Right cardiac atrium (tissue), 5 donors: Measurements from ENCODE around the gene LY86. TPM values are rescaled to one million over a fixed set of nuclear protein-coding genes. Genes with fewer than 3 reads are reported as not detected.

Source experiments
- ATAC-seq, 2 donors: fragments of 200-7000 bp; cut with Tn5 transposase; one replicate each; pipeline versions ENCODE4 v1.8.0 to v1.9.1; 2020; ENCODE audit warnings: moderate library complexity in 2 of 2, mild to moderate bottlenecking in 1 of 2
- DNase-seq, 3 donors: peaks; one replicate each; pipeline ENCODE4 v3.0.0-alpha.2; 2020
- H3K27ac ChIP-seq: one replicate; pipeline ENCODE4 v1.5.1; 2013; ENCODE audit warnings: mild to moderate bottlenecking, low read length, control low read depth, moderate library complexity
- H3K27me3 ChIP-seq: one replicate; pipeline ENCODE4 v1.6.1; 2013; ENCODE audit not compliant: control insufficient read depth, insufficient read depth
- H3K4me1 ChIP-seq: one replicate; pipeline ENCODE4 v1.6.1; 2013; ENCODE audit warnings: low read length; ENCODE audit not compliant: control insufficient read depth, insufficient read depth
- H3K4me3 ChIP-seq: one replicate; pipeline ENCODE4 v1.5.1; 2013; ENCODE audit warnings: low read length, control low read depth
- H3K9me3 ChIP-seq: one replicate; pipeline ENCODE4 v1.6.1; 2013; ENCODE audit warnings: low read length; ENCODE audit not compliant: control insufficient read depth
- WGBS: extraction: QIAGEN DNeasy Blood & Tissue Kit; methylation state at CpG from one replicate; pipeline ENCODE4 v1.1.7; 2013; 5-methylcytosine and 5-hydroxymethylcytosine counted together
- intact Hi-C, 4 donors: fragments of 100-400 bp; cut with DNase I; formaldehyde crosslinking; loops; one replicate each; pipeline versions ENCODE4 v1.11.0 to v1.14.0; 2022 to 2023
- polyA plus RNA-seq: library from polyadenylated mRNA; stranded (reverse); fragments of 200-250 nt; gene quantifications from one replicate; pipeline ENCODE4 v1.2.3, GENCODE V29; 2013
- total RNA-seq, 4 donors: library from RNA; stranded (reverse); fragmentation: NEBNext Ultra II Directional; extraction: Animal tissue kit (Norgen Biotek cat#: 25700); gene quantifications; one replicate each; pipeline ENCODE4 v1.2.1, GENCODE V29; 2021
- donor health status: healthy with polysubstance abuse.
- donor health status: DM: no; HTN: yes; CAD: no.
- donor health status: DM: no; HTN: no; CAD: no.
- donor health status: DM: no; HTN: yes; CAD: no; lungs with severe emphysema.
- donor health status: DM: yes; HTN: yes; CAD: no.

The LY86 gene
- total and polyA plus RNA-seq, 5 donors = 1.7 to 4.1 (median 2.3) TPM

DNA sequence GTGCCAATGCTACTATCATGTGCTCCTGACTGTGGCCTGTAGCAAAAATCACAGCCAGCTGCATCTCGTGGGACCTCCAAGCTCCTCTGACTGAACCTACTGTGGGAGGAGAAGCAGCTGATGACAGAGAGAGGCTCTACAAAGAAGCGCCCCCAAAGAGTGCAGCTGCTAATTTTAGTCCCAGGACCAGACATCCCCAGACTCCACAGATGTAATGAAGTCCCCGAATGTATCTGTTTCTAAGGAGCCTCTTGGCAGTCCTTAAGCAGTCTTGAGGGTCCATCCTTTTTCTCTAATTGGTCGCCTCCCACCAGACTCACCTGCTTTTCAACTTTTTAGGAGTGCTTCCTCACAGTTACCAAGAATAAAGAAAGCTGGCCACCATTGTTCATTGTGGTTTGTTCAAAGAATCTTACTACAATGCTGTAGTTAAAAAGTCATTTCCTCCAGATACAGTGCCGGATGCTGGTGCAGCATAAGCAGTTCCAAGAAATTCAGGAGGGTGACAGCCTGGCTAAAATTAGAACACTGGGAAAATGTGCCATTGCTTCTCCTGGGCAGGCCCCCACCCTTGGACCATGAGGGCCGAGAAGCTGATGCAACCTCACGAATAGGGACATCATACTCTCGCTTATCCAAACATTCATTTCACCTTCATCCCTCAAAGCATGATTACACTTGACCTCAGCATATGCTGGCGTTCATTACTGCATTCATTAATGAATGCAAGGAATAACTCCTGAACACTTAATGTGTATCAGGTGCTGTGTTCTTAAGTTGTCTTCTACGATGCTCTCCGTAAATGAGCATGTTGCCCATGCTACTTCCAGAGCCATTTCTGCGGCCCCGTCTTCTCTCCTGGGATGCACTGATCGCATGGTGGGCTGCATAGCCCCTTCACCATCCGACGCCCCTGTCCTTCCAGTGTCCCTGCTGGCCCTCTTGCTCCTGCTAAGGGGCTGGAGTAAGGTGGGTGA lies 66.4 kb downstream of the LY86 start:
- H3K4me1 ChIP-seq = peaks cover 9% of the 10 kb centered on the region
- H3K27me3 ChIP-seq = no peaks in the 10 kb centered on the region
- WGBS = 49% methylated on average over 16 of the region's 16 CpGs
- intact Hi-C loops = loop anchor here in 1 of 4 donors (10.0 kb wide), 1 partner anchor 60 kb away; no protein-coding TSS in a partner anchor
- ATAC-seq (peak; percentile 87 to 93), DNase-seq (peak; percentile 52 to 72 (median 63))
- no peaks in the 10 kb centered on the region for H3K9me3 ChIP-seq
- no peak overlapping the region for H3K4me3 ChIP-seq
- peak overlapping the region; percentile 63 for H3K27ac ChIP-seq

DNA sequence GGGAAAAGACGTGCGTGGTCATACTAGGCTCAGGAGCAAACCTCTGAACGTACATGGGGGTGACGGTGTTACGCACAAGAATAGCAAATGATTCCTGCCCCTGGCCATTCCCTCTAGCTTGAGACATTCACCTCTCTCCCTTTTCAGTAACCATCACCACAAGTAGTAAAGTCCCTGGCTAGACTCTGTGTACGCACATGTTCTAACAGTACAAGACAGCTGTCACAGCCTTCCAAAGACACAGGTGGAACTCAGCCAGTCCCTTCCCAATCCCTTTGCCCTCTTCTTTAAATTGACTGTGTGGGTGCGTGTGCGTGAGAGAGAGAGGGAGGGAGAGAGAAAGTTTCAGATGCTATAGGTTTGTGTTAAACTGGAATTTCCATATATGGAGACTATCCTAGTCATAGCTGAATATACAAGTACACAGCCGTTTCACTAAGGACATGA lies 67.3 kb downstream of the LY86 start:
- intact Hi-C loops = loop anchor here in 1 of 4 donors (10.0 kb wide), 1 partner anchor 61 kb away; no protein-coding TSS in a partner anchor
- DNase-seq (no peak), ATAC-seq (no peak)
- Histone ChIP-seq H3K4me3 (no peak overlapping the region), H3K4me1 (peaks cover 9% of the 10 kb centered on the region), H3K9me3 (no peaks in the 10 kb centered on the region), H3K27me3 (no peaks in the 10 kb centered on the region), H3K27ac (peak overlapping the region; percentile 42)
- 84% methylated on average over 9 of the region's 9 CpGs for WGBS

DNA sequence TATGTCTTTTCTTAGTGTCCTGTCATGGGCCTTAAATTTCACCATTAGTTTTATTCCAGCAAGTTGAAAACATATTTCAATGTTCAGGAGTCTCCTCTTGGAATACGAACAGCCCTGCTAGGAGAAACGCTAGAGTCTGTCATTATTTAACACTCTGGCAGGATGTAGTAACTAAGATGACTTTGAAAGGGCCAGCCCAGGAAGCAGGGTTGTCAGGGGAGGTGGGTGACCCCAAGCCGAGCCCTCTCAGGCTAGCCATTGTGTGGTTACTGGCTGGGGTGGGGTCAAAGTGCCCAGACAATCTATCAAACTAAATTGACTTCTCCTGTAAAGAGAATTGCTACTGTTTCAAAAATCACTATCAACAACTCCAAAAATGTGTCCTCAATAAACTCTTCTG lies 67.8 kb downstream of the LY86 start:
- intact Hi-C loops = loop anchor here in 1 of 4 donors (10.0 kb wide), 1 partner anchor 61 kb away; no protein-coding TSS in a partner anchor
- DNase-seq (peak in 2 of 3 donors; percentile 38 to 71), ATAC-seq (peak in 1 of 2 donors; percentile 70)
- Histone ChIP-seq H3K9me3 (no peaks in the 10 kb centered on the region), H3K27me3 (no peaks in the 10 kb centered on the region), H3K4me3 (no peak overlapping the region), H3K27ac (no peak overlapping the region), H3K4me1 (peaks cover 9% of the 10 kb centered on the region)
- WGBS = 49% methylated on average over 3 of the region's 3 CpGs

DNA sequence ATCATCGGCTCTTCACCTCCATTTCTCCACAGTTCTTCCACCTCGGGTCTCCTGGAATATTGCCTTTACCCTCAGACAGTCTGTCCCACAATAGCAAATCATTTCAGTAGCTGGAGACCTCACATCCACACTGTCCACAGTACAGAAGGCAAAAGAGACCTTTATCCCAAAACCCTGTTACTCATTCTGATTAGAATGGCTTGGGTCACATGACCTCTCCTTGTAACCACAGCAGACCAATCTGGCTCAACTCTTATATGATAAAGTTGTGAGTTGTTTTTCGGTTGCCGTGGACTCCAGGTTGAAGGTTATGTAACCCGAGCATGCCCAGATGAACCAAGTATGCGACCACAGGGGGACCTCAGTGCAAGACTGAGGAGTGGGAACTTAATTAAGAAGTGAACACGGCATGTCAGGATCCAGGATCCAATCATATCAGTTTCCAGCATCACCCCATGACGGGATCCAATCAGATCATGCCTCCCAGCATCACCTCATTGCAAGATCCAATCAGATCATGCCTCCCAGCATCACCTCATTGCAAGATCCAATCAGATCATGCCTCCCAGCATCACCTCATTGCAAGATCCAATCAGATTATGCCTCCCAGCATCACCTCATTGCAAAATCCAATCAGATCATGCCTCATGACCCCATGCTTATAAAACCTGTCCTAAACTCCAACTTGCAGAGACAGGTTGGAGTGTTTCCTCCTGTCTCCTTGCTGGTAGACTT lies 68.7 kb downstream of the LY86 start:
- intact Hi-C loops = loop anchor here in 1 of 4 donors (10.0 kb wide), 1 partner anchor 62 kb away; no protein-coding TSS in a partner anchor
- Histone ChIP-seq H3K27ac (no peak overlapping the region), H3K9me3 (no peaks in the 10 kb centered on the region), H3K4me3 (no peak overlapping the region), H3K27me3 (no peaks in the 10 kb centered on the region), H3K4me1 (peaks cover 12% of the 10 kb centered on the region)
- no peak for ATAC-seq
- 90% methylated on average over 8 of the region's 8 CpGs for WGBS
- DNase-seq = no peak

DNA sequence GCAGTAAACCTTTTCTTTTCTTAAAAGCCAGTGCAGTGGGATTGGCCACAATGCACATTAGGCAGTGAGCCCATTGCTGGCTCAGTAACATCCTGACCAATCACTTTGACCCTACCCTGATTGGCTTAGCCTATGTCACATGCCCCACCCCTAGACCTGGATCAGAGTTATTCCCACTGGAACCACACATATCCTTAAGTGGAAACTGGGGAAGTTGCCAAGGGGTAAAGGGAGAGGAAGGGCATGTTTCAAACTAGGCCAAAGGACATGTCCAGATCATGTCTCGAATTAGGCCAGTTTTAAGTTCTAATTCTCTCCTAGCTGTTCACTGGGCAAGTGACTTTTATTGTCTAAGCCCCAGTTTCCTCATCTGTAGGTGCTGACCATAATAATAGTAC lies 69.3 kb downstream of the LY86 start:
- Histone ChIP-seq H3K4me1 (peaks cover 12% of the 10 kb centered on the region), H3K4me3 (no peak overlapping the region), H3K27ac (no peak overlapping the region), H3K27me3 (no peaks in the 10 kb centered on the region), H3K9me3 (no peaks in the 10 kb centered on the region)
- DNase-seq (no peak), ATAC-seq (no peak)
- WGBS = 64% methylated on average over 1 of the region's 1 CpG
- intact Hi-C loops = loop anchor here in 1 of 4 donors (10.0 kb wide), 1 partner anchor 63 kb away; no protein-coding TSS in a partner anchor

DNA sequence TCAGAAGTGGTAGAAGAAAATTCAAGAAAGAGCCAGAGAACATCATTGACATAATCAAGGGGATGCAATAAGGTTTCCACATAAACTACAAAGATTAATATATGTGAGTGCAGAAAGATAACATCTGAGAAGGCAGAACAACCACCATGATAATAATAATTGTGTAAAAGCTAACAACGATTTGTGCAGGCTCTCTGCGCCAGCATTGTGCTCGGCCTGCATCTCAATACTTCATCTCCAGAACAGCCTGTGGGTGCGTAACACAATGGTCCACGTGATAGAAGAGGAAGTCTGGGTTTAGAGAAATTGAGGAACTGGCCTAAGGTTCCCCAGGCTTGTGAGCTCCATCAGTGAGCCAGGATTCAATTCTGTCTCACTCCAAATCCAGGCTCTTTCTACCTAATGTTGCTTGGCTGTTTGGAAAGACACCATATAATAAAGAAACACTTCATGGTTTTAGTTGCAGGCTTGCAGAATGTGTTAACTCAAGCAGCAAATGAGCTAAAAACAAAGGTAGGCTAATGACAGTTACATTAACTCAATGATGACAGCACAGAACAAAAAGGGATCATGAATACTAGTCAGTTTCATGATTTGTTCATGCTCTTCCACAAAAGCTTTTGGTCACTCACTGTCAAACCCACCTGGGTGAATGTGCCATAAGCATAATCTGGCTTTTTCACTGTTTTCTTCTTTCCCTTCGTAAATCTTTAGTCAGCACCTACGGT lies 71.2 kb downstream of the LY86 start:
- no peaks in the 10 kb centered on the region for H3K27me3 ChIP-seq
- ATAC-seq (peak in 1 of 2 donors; percentile 34), DNase-seq (peak in 1 of 3 donors; percentile 45)
- no peaks in the 10 kb centered on the region for H3K9me3 ChIP-seq
- H3K27ac ChIP-seq = no peak overlapping the region
- no peak overlapping the region for H3K4me3 ChIP-seq
- intact Hi-C loops = loop anchor here in 1 of 4 donors (10.0 kb wide), 1 partner anchor 65 kb away; no protein-coding TSS in a partner anchor
- peaks cover 12% of the 10 kb centered on the region for H3K4me1 ChIP-seq
- 59% methylated on average over 7 of the region's 7 CpGs for WGBS

DNA sequence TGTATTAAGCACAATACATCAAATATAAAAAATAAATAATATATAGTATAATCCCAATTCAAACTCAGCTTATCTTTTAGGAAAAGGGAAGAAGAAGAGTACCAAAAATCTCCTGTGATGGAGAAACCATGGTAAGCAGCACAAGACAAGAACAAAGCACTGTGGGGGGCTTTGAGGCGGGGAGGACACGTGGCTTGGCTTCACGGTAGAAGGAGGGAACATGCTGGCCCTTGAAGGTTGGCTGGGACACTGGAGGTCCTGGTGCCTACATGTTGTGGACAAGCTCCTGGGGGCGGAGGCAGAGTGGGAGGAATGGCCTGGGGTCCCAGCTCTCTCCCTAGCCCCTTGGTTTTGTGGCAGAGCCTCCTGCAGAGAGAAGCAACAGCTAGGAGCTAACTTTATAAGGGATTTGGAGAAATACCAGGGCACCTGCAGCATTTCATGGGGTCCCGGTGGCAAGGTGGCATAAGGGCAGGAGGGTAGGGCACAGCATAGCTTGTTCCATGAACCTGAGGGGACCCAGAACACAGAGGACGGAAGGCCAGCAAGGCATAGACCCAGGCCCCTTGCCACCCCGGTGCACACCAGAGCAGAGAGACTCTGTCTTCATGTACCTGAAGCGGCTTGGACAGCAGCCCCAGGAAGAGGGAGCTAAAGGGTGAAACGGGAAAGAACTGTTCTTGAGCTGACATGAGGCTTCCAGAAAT lies 72.0 kb downstream of the LY86 start:
- DNase-seq (no peak), ATAC-seq (no peak)
- intact Hi-C loops = no loop called here
- WGBS = 90% methylated on average over 9 of the region's 9 CpGs
- Histone ChIP-seq H3K4me1 (peaks cover 8% of the 10 kb centered on the region), H3K27me3 (no peaks in the 10 kb centered on the region), H3K9me3 (no peaks in the 10 kb centered on the region), H3K4me3 (no peak overlapping the region), H3K27ac (no peak overlapping the region)

DNA sequence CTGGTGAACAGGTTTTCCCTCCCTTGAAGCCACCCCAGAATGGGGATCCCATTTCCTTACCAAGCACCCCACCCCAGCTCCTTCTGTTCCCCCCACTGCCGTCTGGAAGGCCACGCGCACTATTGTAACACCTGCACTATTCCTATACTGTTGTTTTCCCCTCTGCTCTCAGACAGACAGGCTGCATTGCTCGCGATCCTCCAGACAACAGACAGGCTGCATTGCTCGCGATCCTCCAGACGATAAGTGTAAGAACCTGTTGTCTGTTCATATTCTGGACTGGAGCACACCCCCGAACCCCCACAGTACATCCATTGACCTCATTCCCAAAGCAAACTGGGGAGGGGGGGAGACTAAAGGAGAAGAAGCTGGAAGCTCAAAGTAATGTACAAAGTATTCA lies 72.7 kb downstream of the LY86 start:
- Histone ChIP-seq H3K9me3 (no peaks in the 10 kb centered on the region), H3K27me3 (no peaks in the 10 kb centered on the region), H3K4me1 (peaks cover 6% of the 10 kb centered on the region), H3K4me3 (no peak overlapping the region), H3K27ac (no peak overlapping the region)
- DNase-seq (no peak), ATAC-seq (no peak)
- WGBS = 83% methylated on average over 9 of the region's 9 CpGs
- intact Hi-C loops = no loop called here

DNA sequence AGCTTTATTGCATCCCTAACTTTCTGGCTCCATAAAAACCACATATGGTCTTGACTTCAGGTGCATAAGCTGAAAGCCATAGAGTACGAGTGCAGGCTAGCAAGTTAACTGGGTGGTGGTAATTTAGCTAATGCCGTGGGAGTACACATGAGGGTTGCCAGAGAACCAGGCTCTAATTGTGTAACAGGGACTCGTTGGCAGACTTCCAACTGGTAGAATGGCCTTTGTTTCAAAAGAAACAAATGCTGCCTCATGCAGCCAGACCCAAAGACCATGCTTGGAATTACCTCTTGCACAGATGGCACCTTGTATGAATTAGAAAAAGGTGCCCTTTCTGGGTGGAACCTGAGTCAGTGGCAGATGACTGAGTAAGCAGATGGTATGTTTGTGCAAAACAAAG lies 73.2 kb downstream of the LY86 start:
- WGBS = 18% methylated on average over 3 of the region's 3 CpGs
- Histone ChIP-seq H3K9me3 (no peaks in the 10 kb centered on the region), H3K4me3 (no peak overlapping the region), H3K27me3 (no peaks in the 10 kb centered on the region), H3K4me1 (peaks cover 6% of the 10 kb centered on the region), H3K27ac (peak overlapping the region; percentile 6)
- intact Hi-C loops = no loop called here
- ATAC-seq (peak; percentile 55 to 71), DNase-seq (peak in 1 of 3 donors; percentile 42)
